Femur (tissue), 1 donor: ENCODE results near the gene TSHZ2.
"Not testable (repeated sequence)": the region's sequence is repeated elsewhere in the genome, so short reads cannot be mapped to it uniquely, and the experiment has no call there.

ENCODE experiments used
- DNase-seq: peaks from one replicate; pipeline ENCODE4 v3.0.0-alpha.2; 2017

The TSHZ2 gene

DNA sequence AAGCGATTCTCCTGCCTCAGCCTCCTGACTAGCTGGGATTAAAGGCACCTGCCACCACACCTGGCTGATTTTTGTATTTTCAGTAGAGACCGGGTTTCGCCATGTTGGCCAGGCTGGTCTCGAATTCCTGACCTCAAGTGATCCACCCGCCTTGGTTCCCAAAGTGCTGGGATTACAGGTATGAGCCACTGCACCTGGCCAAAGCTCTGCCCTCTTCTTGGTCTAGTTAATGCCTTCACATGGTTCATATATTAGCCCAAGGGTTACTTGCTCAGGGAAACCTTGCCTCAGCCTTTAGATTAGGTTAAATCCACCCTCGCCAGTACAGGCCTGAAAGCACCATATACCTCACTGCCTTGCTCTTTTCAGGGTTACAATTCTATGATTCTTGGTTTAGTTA is 26.1 kb downstream of the TSHZ2 start:
- DNase-seq: no peak

DNA sequence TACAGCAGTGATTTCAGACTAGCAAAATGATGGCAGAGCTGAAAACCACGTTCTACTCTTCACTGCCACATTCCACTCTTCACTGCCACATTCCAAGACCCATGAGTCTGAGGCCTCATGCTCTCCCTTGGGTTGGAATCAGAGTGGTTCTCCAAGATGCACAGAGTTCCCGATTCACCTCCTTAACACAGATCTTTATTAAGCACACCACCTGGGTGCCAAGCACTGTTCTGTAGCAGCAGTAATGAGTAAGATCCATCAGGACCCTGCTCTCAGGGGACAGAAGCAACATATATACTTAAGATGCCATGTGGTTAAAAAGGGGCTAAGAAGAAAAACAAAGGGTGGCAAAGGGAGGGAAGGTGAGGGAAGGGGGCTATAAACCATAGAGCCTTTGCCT is 26.9 kb downstream of the TSHZ2 start:
- no peak for DNase-seq

DNA sequence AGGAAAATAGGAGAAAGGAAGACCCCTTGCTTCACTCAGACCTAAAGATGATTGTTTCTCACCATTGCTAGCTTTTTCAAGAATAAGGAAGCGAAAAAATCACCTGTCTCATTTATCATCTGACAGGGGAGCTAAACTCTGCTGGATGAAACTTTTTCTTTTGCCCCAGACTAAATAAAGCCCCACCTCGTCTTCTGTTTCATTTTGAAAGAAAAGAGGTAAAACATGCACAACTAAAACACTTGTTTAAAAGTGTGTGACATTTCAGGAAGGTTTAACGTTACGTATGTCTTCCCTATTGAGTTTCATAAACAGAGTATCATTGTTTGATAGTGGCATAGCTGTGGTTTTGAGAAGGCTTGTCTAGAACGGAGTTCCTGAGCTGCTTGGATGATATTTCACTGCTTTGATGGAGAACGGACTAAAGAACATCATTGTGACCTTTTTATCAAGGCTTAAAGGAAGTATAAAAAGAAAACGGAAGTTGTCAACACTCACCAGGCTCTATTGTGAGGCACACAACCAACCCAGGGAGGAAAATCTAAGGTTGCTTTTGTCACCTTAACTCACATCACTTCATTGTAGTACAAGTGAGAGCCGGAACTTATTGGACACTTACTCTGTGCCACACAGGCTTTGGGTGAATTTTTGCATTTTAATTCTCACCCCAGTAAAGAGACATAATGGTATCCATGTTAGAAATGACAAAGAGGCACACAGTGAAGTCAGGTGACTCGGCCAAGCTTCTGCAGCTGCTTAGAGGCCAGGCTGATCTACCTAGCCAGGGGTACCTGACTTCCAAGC is 29.5 kb downstream of the TSHZ2 start:
- no peak for DNase-seq

DNA sequence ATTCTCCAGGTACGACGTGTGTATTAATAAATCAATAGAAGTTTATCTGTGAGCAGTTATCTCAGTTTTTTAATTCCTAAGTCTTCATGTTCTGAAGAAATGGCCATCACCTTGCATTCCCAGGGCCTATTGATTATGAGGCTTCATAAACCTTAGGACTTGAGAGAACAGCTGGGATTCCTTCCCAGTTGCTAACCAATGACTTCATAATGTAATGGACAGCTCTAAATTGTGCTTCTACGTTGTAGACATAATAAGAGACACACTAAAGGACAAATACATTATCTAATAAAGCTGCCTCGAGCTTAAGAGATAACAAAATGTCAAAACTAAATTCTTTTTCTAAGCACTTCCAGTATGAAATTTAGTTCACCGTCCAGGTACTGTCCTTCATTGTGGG is 30.6 kb downstream of the TSHZ2 start:
- DNase-seq: no peak

DNA sequence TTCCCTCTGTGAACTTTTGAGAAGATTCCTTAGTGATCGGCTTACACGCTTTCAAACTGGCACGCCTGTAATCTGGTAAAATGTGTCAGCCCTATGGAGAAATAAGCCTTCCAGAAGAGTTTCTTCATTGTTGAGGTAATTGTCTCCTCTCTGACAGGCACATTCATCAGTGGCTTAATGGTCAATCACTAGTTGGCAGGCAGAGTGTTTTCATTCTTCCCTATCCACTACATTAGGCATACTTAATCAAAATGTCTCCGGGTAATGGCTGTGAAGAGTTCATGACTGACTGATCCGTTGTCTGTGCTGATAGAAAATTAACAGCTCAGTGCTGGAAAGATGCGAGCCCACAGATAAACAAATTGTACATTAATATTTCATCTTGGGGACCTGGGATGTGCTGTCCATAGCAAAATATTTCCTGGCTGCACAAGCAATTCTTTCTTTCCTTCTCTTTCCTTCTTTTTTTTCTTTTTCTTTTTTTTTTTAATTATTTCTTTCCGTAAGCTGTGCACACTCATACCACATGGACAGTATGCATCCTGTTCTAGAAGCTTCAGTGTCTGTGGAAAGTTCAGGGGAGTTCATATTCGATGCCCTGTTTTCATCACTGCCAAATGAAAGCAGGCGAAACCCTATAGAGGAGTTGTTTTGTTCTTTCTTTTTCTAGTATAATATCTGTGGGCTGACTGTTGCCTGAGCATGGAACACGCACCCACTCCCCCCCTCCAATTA is 31.4 kb downstream of the TSHZ2 start:
- DNase-seq: peak; percentile 24

DNA sequence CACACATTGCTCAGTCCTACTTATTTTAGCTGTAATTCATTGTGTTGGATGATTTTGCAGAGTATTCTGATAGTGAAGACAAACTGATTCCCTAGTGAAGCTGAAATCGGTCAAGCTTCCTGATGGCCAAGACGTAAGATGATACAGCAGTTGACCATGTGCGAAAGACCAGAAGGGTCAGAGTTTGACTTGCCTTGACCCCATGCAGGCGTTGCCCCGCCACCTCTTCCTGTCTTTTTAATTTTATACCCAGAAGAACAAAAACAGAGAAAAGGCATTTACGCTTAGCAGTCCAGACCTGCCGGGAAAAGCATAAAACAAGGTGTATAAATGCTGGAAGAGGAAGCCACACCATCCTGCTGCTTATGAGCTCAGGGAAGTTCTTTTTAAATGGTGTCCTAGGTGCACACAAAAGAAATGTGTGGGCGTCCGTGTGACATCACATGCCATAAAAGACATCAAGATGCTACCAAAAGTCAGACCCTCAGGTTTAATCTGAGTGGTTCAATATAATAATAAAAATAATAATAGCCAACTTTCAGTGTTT is 32.2 kb downstream of the TSHZ2 start:
- no peak for DNase-seq

DNA sequence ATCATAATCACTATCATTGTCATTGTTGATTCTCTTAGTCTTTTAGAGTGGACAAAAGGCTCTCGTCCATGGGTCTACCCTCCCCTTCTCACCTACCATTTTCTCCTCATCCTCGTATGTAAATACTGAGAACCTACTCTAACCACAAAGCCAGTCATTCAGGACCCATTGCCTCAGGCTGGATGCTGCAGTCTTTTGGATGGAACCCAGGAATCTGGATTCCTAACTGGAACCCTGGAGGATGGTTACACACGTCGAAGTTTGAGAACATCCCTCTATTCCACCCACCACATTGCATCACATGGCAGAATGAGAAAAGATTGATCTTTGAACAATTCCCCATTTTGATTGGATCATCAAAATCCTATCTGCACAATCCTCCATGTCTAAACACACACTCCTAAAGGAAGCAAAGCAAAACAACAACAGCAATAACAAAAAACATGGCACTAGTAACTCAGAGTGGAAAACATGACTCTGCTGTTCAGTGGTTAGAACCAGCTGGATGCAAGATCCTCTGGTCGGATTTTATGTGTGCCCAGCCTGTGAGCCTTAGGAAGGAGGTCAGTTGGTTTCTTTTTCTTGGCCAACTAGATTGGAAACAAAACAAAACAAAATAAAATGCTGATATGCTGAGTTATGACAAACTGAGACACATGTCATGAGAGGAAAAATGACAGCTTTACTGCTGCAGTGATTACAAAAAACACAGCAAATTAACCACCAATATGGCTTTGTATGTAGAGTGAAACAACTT is 38.0 kb downstream of the TSHZ2 start:
- no peak for DNase-seq

DNA sequence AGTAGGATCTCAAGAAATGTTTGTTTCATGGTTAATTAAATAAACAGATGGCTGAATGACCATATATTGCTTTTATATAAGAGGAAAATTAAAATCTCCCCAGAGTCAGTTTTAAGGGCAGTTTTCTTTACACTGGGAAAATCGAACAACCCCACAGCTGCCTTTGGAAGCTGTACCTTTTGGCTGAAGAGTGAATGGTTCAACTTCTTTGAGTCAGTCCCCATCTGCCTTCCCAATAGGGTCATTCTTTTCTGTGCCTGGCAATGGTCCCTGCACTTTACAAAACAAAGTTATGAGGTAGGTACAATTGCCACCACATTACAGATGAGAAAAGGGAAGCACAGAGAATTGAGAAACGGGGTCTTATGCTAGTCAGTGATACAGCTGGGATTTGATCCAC is 39.5 kb downstream of the TSHZ2 start:
- no peak for DNase-seq

DNA sequence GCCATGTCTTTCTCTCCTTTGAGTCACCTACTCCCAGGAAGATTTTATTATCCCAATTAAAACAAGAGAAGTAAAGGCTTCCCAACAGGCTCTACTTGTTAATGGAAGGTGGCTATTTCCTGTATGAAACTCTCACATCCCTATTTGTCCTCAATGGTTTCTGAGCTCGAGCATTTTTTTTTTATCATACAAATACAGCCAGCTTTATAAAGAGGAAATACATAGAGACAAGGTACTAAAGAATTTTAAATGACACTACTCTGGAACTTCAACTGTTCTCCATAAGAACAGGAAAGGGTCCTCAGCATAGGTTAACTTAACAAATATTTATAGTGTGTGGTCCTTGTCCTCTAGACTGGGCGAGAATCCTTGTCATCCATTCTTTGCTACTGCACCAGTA is 41.0 kb downstream of the TSHZ2 start:
- no peak for DNase-seq

DNA sequence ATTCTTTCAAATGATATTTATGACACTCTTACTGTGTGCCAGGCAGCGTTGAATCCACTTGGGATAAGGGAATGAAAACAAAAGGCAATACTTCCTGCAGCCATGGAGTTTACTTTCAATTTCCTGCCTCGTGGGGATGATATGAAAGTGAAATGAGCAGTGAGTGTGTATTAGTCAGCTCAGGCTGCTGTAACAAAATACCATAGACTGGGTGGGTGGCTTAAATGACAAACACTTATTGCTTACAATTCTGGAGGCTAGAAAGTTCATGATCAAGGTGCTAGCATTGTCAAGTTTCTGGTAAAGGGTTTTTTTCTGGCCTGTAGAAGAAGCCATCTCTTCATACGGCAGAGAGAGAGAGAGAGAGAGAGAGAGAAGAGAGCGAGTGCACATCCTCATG is 41.7 kb downstream of the TSHZ2 start:
- DNase-seq: no peak

DNA sequence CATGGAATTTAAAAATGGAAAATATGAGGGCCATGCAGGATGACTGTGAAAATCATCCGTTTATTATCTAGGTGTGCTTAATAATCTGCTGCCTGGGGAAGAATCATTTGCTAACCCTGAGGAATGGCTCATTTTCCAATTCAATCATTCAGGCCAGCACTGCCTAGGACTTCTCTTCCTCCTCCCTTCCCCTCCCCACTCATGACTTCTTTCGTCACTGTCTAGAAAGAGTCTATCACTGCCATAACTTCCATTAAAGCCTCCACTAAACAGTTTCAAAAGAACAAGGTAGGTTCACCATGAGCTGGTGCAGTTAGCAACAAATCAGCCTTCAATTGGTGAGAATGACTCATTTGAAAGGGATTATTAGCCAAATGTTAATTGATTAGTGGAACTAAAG is 43.9 kb downstream of the TSHZ2 start:
- DNase-seq: no peak

DNA sequence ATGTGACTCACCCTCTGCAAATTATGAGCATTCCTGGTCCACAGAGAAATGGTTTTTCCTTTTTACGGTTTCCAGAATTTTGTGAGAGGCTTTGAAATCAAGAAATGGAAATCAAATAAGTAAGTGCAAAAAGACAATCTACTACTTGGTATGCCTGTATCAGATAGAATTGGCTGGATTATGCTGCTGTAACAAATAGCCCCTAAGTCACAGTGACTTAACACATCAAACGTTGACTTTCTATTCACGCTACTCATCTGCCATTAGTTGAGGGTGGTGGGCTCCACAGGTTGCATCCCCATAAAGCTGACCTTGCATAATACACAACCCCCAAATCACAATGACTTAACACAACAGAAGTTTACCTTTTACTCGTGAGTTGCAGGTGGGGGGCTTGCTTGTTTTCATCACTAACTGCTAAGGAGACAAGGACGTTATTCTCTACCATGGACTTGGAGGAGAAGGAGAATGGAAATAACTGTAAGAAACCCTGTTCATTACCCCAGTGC is 44.4 kb downstream of the TSHZ2 start:
- no peak for DNase-seq

DNA sequence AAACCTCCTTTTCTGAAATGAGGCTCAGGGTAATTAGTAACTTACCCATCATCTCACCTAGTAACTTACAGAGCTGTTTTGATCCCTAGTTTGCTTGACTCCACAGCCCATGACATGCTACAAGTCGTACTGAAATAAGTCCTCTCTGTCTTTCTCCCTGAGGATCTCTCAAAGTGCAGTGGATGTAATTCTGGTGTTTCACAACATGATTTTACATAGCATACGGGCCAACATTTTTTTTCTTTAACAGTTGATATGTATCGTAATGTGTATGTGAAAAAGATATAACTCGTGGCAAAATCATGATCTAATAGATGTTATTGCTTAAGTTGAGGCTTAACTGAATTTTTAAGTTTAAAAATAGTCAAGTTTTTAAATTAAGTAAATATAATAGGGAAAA is 45.0 kb downstream of the TSHZ2 start:
- no peak for DNase-seq

DNA sequence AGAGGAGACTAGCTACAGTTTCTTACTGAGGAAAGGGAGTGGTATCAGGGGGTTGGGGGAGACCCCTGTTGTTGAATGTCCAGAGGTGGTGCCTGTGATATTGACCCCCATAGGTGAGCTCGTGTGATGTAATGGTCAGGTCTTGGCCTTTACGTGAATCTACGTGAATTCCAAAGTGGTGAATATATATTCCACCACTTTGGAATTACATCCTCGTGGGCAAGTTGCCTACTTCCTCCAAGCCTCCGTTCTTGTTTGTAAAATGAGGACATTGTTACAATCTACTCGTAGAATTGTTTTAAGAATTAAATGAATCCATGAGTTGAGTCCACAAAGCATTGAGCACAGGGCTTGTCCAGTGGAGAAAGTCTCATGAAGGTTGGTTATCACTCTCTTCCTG is 47.3 kb downstream of the TSHZ2 start:
- DNase-seq: no peak

DNA sequence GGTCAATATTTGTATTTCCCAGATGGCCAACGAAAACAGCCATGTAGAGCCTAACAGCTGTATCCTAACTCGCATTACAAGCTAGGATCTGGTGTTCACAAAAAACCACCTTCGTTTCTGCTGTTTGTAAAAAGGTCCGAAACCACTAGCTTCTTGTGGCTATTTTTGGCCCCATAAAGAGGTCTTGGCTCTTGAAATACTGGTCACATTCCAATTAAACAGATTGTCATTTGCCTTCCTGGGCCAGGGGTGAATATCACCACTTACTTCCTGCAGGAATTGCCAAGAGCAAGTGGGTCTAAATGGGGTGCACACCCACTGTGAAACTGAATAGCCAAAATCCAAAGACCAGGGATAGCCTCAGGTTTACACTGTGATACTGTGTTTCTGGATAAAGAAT is 48.2 kb downstream of the TSHZ2 start:
- no peak for DNase-seq

DNA sequence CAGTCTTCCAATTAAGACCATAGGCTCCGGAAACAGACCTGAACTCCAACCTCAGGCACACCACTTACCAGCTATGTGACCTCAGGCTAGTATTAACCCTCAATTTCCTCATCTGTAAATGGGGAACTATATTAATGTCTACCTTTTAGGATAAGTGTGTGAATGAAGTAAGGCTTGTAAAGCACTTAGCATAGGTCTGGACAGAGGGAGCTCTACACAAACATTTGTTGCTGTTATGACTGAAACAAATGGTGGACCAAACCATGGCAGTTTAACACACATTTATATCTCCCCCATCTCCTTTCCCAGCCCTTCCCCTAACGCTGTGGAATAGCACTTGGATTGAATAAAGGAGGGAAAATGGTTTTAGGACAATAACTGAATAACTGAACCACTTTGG is 48.7 kb downstream of the TSHZ2 start:
- DNase-seq: no peak

DNA sequence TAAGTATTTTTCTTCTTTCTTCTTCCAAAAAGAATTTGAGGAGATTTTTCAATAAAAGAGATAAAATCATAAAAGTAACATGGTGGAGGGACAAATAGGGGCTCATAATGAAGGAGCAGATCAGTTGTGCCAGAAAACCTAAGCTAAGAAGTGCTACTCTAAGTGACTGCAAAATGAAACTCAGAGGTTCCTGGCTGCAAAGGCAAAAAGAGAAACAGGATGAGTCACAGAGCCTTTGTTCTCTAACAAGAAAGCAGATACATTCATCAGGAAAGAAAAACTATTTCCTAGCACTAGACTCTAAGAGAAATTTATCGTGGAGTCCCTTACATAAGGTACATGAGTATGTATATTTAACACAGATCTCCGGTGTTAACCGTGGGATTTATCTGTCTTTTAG is 49.8 kb downstream of the TSHZ2 start:
- no peak for DNase-seq

DNA sequence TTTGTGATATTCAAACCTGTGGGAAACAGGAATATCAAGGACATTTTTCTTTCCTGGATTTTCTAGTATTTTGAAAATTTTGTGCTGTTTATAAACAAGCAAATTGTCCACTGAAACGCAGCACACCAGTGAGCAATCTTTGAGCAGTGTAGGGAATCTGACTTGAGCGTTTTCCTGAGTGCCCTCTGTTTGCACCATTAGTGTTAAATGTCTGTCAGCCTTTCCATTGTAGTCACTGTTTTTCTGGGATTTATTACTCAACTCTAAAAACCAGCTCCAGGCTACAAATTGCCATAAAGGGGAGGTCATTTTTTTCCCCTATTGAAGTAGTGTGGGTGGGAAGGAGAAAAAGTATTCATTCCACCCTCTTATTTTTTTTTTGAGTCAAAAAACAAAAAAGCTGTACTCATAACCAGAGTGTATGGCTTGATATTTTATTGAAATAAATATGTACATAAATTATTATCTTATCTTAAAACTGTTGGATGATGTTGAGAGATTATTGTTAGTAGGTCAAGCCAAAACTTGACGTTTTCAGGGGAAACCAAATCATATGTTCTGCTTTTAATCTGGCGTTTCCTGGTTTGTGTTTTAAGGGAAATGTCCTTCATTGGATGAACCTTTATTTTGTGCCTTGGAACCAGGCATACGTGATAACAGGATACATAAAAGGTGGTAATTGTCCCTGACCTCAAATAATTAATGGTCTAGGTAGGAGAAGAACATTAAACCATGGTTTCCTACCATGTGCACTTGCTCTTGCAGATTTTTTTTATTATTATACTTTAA is 51.8 kb downstream of the TSHZ2 start:
- DNase-seq: no peak

DNA sequence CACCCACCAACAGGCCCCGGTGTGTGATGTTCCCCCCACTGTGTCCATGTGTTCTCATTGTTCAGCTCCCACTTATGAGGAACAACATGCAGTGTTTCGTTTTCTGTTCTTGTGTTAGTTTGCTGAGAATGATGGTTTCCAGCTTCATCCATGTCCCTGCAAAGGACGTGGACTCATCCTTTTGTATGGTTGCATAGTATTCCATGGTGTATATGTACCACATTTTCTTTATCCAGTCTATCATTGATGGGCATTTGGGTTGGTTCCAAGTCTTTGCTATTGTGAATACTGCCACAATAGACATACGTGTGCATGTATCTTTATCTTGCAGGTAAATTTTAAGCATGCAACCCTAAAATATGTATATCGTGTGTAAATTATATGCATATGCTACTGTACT is 52.5 kb downstream of the TSHZ2 start:
- DNase-seq: not testable (repeated sequence)

DNA sequence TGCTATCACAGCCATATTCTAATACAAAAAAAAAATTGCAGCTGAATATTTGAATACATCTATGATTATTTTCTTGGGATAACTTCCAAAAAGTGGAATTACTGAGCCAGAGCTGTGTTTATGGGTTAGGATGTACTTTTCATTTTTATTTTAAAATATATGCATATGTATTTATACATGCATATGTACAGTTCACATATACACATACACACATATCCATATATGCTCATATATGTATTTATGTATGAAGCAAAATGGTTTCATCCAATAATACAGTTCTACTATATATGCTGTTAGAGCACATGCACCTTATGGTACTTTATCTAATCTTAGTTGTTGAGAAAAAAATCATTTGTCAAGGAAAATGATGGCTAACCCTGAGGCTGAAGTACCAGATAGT is 54.9 kb downstream of the TSHZ2 start:
- DNase-seq: no peak

DNA sequence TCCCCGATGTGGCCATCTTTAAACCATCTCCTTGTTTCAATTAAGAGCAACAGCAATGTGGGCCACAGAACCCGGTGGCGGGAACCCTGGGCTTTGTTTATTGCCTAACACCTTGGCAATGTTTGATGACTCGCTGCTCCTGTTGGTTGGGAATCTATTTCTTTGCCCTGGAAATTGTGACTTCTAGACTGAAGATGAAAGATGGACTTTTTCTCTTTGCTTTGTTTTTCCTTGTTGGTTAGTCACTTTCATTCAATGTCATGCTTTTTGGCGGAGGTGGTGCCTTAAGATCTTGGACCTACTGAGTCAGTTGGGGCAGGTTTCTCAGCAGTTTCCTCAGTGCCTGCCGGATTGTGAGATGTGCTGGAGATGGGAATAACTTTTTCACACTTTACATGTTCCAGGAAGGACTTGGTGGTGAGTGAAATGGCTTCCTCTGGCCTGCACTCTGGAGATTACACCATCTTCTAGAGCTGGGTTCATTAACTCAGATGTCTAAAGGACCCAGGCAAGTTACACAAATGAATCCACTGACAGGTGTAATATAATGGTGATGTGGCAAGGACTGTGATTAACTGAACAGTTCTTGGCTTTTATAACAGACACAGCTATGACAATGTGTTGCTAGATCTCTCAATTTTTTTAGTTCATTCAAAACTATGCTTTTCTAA is 56.3 kb downstream of the TSHZ2 start:
- no peak for DNase-seq

DNA sequence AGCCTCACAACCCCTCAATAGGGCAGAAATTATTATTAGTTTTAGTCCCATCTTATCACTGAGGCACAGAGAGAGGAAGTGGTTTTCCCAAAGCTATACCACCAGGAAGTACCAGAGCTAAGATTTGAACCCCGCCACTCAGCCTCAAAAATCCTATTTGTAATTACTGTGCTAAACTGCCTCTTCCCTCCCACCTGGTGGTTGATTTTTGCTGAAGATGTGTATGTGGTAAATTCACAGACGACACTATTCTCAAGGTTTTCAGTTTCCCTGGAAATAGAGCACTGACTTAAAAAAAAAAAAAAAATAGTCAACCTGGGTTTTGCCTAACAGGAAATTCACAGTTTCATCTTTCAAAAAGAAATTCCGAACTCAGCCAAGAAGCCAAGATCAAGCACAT is 57.9 kb downstream of the TSHZ2 start:
- no peak for DNase-seq
